Non-pigmented ciliary epithelial cell (primary cell): Measurements from ENCODE around the gene DEFB132.
A peak's percentile ranks its signal among the peaks of the same experiment; 100 is the strongest.
"Not testable (repeated sequence)": the region's sequence is repeated elsewhere in the genome, so short reads cannot be mapped to it uniquely, and the experiment has no call there.

Source experiments
- DNase-seq: peaks from one replicate; pipeline ENCODE4 v3.0.0-alpha.2; 2010; ENCODE audit warnings: low read depth

DEFB132 gene

GRCh38 chr20:257419-257818, at the start of gene DEFB132:
TSS of gene DEFB132 (plus strand) at chr20:257724. CDS start at chr20:257779, 55 bp downstream.
- no peak for DNase-seq

DNA sequence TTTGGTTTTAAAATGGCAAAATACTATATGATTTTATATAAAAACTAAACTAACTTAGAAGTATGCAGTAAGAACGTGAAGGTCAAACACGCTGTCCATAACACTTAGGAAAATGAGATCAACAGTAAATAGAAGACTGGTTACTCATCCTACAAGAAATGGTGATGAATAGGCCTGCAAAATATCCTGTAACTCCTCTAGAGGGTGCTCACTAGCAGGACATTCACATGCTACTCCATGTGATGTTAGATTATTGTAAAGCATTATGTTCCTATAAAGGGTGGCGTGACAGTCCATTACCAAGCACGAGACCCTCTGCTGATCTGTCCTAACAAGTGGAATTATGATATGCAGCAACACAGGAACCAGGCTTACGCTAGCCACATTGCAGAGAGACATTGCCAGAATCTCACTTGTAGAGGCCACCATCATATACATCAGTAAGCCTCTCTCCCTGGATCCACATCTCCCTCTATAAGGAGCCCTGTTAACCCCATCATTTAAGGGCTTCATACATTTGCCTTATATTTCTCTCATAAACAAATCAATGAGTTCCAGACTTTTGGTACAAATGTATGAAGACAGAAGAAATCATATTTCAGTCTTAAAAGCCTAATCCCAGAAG, 48.5 kb upstream of the DEFB132 start:
- peak; percentile 52 for DNase-seq

- DNase-seq = no peak
Observed at GRCh38 chr20:210809-211502, 46.6 kb upstream of the DEFB132 start.

- DNase-seq = no peak
Observed at GRCh38 chr20:214383-214782, 43.1 kb upstream of the DEFB132 start.

DNA sequence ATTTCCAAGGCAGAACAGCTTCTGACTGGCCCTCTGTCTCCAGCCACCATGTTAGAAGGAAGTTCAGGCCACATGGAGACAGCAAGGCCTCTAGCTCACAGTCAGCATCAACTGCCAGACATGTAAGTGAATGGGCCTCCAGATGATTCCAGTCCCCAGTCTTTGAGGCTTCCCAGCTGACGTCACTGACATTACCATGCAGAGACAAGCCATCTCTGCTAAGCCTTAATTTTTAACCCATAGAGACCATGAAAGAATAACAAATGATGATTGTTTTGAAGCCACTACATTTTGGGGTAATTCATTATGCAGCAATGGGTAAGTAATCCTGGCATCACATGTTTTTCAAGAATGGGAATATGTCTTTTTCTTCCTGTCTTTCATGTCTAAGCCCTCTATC, 41.7 kb upstream of the DEFB132 start:
- DNase-seq = no peak

GRCh38 chr20:217266-217665, 40.3 kb upstream of the DEFB132 start:
- DNase-seq = no peak

GRCh38 chr20:219290-220115, 38.0 kb upstream of the DEFB132 start:
- no peak for DNase-seq

GRCh38 chr20:221258-221830, 36.2 kb upstream of the DEFB132 start:
- DNase-seq = no peak

- not testable (repeated sequence) for DNase-seq
Observed at GRCh38 chr20:225879-226278, 31.6 kb upstream of the DEFB132 start.

- no peak for DNase-seq
Observed at GRCh38 chr20:226958-227357, 30.6 kb upstream of the DEFB132 start, which contains the start of gene DEFB129. TSS of gene DEFB129 (plus strand) at chr20:227258. CDS start at chr20:227289, 31 bp downstream.

DNA sequence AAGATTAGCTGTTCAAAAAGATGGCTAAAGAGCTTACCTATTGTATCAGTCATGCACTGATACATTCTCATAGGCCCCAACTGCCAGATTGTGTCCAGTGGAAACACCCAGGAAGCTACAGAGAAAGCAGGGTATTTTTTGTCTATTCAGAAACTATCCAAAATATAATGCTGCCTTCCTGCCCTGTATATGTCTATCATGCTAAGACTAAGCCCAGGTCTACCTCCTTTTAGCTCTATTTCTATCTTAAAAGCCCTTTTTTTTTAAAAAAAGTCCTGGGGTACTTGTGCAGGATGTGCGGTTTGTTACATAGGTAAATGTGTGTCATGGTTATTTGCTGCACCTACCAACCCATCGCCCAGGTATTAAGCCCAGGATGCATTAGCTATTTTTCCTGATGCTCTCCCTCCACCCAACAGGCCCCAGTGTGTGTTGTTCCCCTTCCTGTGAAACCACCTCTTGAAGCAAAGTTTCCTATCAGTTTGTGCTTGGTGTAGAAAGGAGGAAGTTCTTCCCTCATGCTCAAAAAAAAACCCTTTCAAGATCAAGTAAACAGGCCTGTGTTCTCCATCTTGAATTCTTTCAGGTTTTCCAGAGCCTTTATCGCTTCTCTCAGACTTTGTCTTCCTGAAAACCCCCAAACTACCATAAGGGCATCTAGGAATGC, 30.0 kb upstream of the DEFB132 start:
- DNase-seq = no peak

DNA sequence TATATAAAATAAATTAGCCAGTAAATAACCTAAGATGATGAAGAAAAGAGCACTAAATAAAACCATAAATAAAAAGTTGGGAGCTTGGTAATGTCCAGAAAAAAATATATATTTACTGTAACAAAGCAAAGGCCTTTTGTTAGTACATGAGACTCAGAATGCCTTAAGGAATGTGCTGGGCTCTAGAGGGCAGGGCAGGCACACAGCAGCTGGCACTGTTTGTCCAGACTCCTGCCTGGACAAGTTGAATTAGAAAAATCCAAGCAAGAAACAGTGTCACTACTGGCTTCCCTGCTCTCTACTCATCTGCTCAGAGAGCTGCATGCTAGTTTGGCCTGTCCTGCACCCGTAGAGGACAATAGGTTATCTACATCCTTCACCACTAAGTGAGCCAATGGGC, 21.6 kb upstream of the DEFB132 start:
- DNase-seq = no peak

DNA sequence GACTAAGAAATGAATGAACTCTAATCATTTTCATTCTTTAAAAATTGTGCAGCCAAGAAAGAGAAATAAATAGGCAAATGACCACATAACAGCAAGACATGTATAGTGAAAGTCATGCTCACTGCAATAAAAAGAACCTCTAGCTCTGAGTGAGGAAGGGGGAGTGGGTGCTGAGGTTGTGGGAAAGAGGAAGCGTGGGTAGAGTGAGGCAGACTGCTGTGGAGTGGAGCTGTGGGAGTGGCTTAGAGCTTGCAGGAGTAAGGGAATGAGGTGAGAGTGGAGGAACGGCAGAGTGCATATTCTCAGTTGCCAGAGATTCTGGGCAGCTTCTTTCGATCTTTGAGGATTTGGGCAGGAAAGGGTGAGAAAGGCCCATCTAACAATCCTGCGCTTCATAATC, 20.0 kb upstream of the DEFB132 start:
- no peak for DNase-seq

DNA sequence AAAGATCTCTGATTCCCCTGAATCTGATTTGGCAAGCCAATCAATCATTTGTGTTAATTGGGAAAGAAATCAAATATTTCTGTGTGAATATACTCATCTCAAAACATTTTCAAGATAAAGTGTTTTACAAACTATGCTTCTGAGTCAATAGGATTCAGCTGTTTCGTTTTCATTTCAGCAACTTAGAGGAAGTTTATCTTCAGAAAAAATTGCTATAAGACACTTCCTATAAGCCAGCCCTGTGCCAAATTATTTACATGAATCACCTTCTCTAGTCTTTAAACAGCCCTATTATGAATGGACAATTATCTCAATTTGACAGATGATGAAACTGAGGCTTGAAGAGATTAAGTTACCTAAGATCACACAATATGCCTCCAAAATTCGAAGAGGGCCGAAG, 19.6 kb upstream of the DEFB132 start:
- no peak for DNase-seq

- no peak for DNase-seq
Observed at GRCh38 chr20:242905-243304, 14.6 kb upstream of the DEFB132 start.

GRCh38 chr20:251354-251753, 6.2 kb upstream of the DEFB132 start:
- no peak for DNase-seq

DNA sequence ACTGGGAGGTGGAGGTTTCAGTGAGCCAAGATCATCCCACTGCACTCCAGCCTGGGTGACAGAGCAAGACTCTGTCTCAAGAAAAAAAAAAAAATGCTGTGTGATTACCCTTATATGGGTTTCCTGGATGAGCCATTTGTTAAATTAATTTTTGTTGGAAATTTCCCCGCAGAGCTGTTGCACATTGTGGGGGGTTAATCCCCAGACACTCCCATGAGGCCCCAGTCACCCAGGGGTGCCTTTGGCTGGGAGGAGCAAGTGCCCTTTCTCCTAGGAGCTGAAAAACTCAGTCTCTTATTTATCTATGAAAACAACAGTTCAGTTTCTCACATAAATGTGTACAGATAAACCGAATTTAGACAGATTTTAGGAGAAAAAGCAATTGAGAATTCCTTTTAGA, 4.7 kb upstream of the DEFB132 start:
- DNase-seq = no peak

- DNase-seq = not testable (repeated sequence)
Observed at GRCh38 chr20:253447-253846, 4.1 kb upstream of the DEFB132 start.

GRCh38 chr20:258269-258858, 840 bp downstream of the DEFB132 start:
- DNase-seq = no peak

- DNase-seq = no peak
Observed at GRCh38 chr20:258963-259362, 1.4 kb downstream of the DEFB132 start.

DNA sequence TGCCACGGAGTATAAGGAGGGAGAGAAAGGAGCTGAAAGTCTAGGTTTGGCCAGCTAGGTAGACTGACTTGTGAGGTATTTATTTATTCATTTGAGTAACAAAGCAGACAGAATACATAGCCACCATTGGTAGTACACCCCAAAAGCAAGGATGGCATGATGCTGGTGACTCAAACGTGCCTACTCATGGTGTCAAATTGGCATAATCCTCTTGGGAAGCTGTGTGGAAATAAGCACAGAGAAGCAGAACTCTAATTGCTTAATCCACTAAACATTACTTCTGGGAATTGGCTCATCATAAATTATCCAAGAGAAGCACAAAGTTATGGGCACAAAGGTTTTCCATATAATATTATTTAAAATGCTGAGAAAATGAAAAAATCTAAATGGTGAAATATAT, 2.5 kb downstream of the DEFB132 start:
- DNase-seq = no peak

- DNase-seq = no peak
Observed at GRCh38 chr20:263701-264100, 6.2 kb downstream of the DEFB132 start.
